Heart left ventricle (tissue), 13 donors: ENCODE measurements around the gene MYH15.

Source experiments
- CTCF ChIP-seq, 12 donors: fragments of 200-600 bp; sonication (generic) in 4 of 12; IDR thresholded peaks; one replicate each; pipeline versions ENCODE4 v1.5.0 to v1.8.0; 2018 to 2022; ENCODE audit warnings: antibody characterized with exemption in 12 of 12, mild to moderate bottlenecking in 5 of 12
- POLR2A ChIP-seq, 2 donors: fragments of 450-650 bp; IDR thresholded peaks; one replicate each; pipeline ENCODE4 v1.6.1; 2017; ENCODE audit warnings: antibody characterized with exemption in 2 of 2, mild to moderate bottlenecking in 2 of 2, moderate library complexity in 2 of 2
- donor health status: ischemic (EF 13 %, LVEDD 7.1; RV severe dilation, severe dysfunction).
- donor health status: DM: no; HTN: yes; CAD: no.
- donor health status: DM: no; HTN: no; CAD: no.
- donor health status: ischemic (EF 25% LVEDD 6.9; RV normal size, moderate dysfunction).
- donor health status: ischemic (EF 25% LVEDD 5.7; RV mildly dilated, moderate dysfunction).
- donor health status: ischemic (EF 35%, LVEDD 5.7; RV mildly dilated, moderate dysfunction).
- donor health status: nonischemic (EF 11% LVEDD 7.7; RV severe dilation, severe dysfunction).
- donor health status: DM: yes; HTN: yes; CAD: no.
- donor health status: PGD.
- donor health status: ischemic (EF 29% LVEDD 5.4; RV normal size, mild dysfunction).
- donor health status: nonischemic (EF 23%, LVEDD 6.1; RV moderate dilation, normal function).

- TF ChIP-seq POLR2A (IDR thresholded peaks at IDR 0.05) (no peak), CTCF (IDR thresholded peaks at IDR 0.05) (no peak)
Observed at GRCh38 chr3:108394563-108394962, 115.8 kb downstream of the MYH15 start.
